Karpas-422 (cell line): ENCODE data around the gene SMIM41. TPM values are rescaled to one million over a fixed set of nuclear protein-coding genes. Genes with fewer than 3 reads are reported as not detected.

ENCODE experiments used
- DNase-seq: peaks from one replicate; pipeline ENCODE4 v3.0.0-alpha.2; 2015
- H2AFZ ChIP-seq: fragments of 200-600 bp; sonication (generic); 2 replicates; pipeline ENCODE4 v1.6.1; 2014; ENCODE audit warnings: antibody characterized with exemption, low read length, mixed read lengths
- H3K27ac ChIP-seq: fragments of 200-600 bp; sonication (generic); 2 replicates; pipeline ENCODE4 v1.5.1; 2014; ENCODE audit warnings: mild to moderate bottlenecking, low read length, moderate library complexity
- H3K27me3 ChIP-seq: fragments of 200-600 bp; sonication (generic); 2 replicates; pipeline ENCODE4 v1.6.1; 2014; ENCODE audit warnings: low read length, mixed read lengths
- H3K36me3 ChIP-seq: fragments of 200-600 bp; sonication (generic); 2 replicates; pipeline ENCODE4 v1.6.1; 2014; ENCODE audit warnings: low read length, mixed read lengths; ENCODE audit not compliant: insufficient read depth
- H3K4me1 ChIP-seq: fragments of 200-600 bp; sonication (generic); 2 replicates; pipeline ENCODE4 v1.6.1; 2014; ENCODE audit warnings: mild to moderate bottlenecking, low read length, mixed read lengths
- H3K4me2 ChIP-seq: fragments of 200-600 bp; sonication (generic); 2 replicates; pipeline ENCODE4 v1.6.1; 2014; ENCODE audit warnings: low read length, low read depth, mild to moderate bottlenecking; ENCODE audit not compliant: poor library complexity, severe bottlenecking
- H3K4me3 ChIP-seq: fragments of 200-600 bp; sonication (generic); 2 replicates; pipeline ENCODE4 v1.5.1; 2014; ENCODE audit warnings: mild to moderate bottlenecking, antibody characterized with exemption, low read length, mixed read lengths
- H3K79me2 ChIP-seq: fragments of 200-600 bp; sonication (generic); 2 replicates; pipeline ENCODE4 v1.6.1; 2014; ENCODE audit warnings: mild to moderate bottlenecking, low read length, mixed read lengths
- H3K9ac ChIP-seq: fragments of 200-600 bp; sonication (generic); 2 replicates; pipeline ENCODE4 v1.6.0; 2014; ENCODE audit warnings: low read length
- H3K9me2 ChIP-seq: fragments of 200-600 bp; sonication (generic), shearing (Covaris generic); replicated peaks from 2 replicates; pipeline ENCODE4 v1.6.0; 2014; ENCODE audit warnings: mild to moderate bottlenecking, low read length, moderate library complexity; ENCODE audit not compliant: insufficient read depth
- H3K9me3 ChIP-seq: fragments of 300-700, 200-600 bp; sonication (generic); 2 replicates; pipeline ENCODE4 v1.6.1; 2014; ENCODE audit warnings: low read length, mixed read lengths
- H4K20me1 ChIP-seq: fragments of 200-600 bp; sonication (generic); 2 replicates; pipeline ENCODE4 v1.6.1; 2014; ENCODE audit warnings: mild to moderate bottlenecking, antibody characterized with exemption, low read length, low read depth; ENCODE audit not compliant: insufficient read depth
- total RNA-seq: library from RNA; depleted of rRNA; stranded (reverse); fragments of >200 nt; shearing (Covaris generic); gene quantifications from 2 replicates; pipeline ENCODE4 v1.2.3, GENCODE V29; 2014; ENCODE audit warnings: low replicate concordance

Gene SMIM41
- total RNA-seq, 1 experiment from 2014 or later, result 0.75 TPM

GRCh38 chr12:52139579-52140062 lies 60.1 kb downstream of the SMIM41 start:
- Histone ChIP-seq H3K27ac (peak overlapping the region; percentile 46), H2AFZ (peak overlapping the region; percentile 68; the same call in 1 of the 2 replicates), H3K4me3 (no peak overlapping the region), H3K79me2 (no peaks in the 10 kb centered on the region), H3K4me1 (peaks cover 30% of the 10 kb centered on the region), H3K9me3 (no peaks in the 10 kb centered on the region), H3K27me3 (no peaks in the 10 kb centered on the region), H3K9ac (no peak overlapping the region), H3K4me2 (peak overlapping the region; percentile 58), H3K36me3 (no peaks in the 10 kb centered on the region), H4K20me1 (no peaks in the 10 kb centered on the region), H3K9me2 (no peaks in the 10 kb centered on the region)
- DNase-seq, result peak; percentile 85

GRCh38 chr12:52141306-52141705 lies 61.8 kb downstream of the SMIM41 start:
- no peak overlapping the region for H2AFZ ChIP-seq
- H3K79me2 ChIP-seq, result no peaks in the 10 kb centered on the region
- no peak overlapping the region for H3K4me2 ChIP-seq
- H3K9me3 ChIP-seq, result no peaks in the 10 kb centered on the region
- no peaks in the 10 kb centered on the region for H3K27me3 ChIP-seq
- peak; percentile 76 for DNase-seq
- no peak overlapping the region for H3K27ac ChIP-seq
- no peaks in the 10 kb centered on the region for H4K20me1 ChIP-seq
- peaks cover 30% of the 10 kb centered on the region for H3K4me1 ChIP-seq
- peak overlapping the region; percentile 42 for H3K9ac ChIP-seq
- no peaks in the 10 kb centered on the region for H3K36me3 ChIP-seq
- H3K4me3 ChIP-seq, result no peak overlapping the region
- H3K9me2 ChIP-seq, result no peaks in the 10 kb centered on the region

GRCh38 chr12:52141875-52142274 lies 62.4 kb downstream of the SMIM41 start:
- Histone ChIP-seq H3K27ac (no peak overlapping the region), H3K79me2 (no peaks in the 10 kb centered on the region), H2AFZ (no peak overlapping the region), H3K9me2 (no peaks in the 10 kb centered on the region), H3K36me3 (no peaks in the 10 kb centered on the region), H3K9me3 (no peaks in the 10 kb centered on the region), H3K27me3 (no peaks in the 10 kb centered on the region), H4K20me1 (no peaks in the 10 kb centered on the region), H3K9ac (no peak overlapping the region), H3K4me3 (no peak overlapping the region), H3K4me2 (no peak overlapping the region), H3K4me1 (peaks cover 30% of the 10 kb centered on the region)
- no peak for DNase-seq

GRCh38 chr12:52142431-52142830 lies 62.9 kb downstream of the SMIM41 start:
- Histone ChIP-seq H3K27ac (no peak overlapping the region), H2AFZ (no peak overlapping the region), H3K9me3 (no peaks in the 10 kb centered on the region), H3K4me1 (peaks cover 30% of the 10 kb centered on the region), H3K9me2 (no peaks in the 10 kb centered on the region), H3K79me2 (no peaks in the 10 kb centered on the region), H4K20me1 (no peaks in the 10 kb centered on the region), H3K36me3 (no peaks in the 10 kb centered on the region), H3K9ac (no peak overlapping the region), H3K27me3 (no peaks in the 10 kb centered on the region), H3K4me2 (no peak overlapping the region), H3K4me3 (no peak overlapping the region)
- no peak for DNase-seq

GRCh38 chr12:52144512-52145227 lies 65.2 kb downstream of the SMIM41 start:
- Histone ChIP-seq H3K4me1 (peaks cover 19% of the 10 kb centered on the region), H3K9me3 (no peaks in the 10 kb centered on the region), H3K79me2 (no peaks in the 10 kb centered on the region), H3K9me2 (no peaks in the 10 kb centered on the region), H3K36me3 (no peaks in the 10 kb centered on the region), H3K4me3 (no peak overlapping the region), H3K4me2 (no peak overlapping the region), H3K9ac (no peak overlapping the region), H2AFZ (no peak overlapping the region), H3K27me3 (no peaks in the 10 kb centered on the region), H3K27ac (no peak overlapping the region), H4K20me1 (no peaks in the 10 kb centered on the region)
- DNase-seq, result no peak

GRCh38 chr12:52145228-52146088 lies 66.0 kb downstream of the SMIM41 start:
- Histone ChIP-seq H3K4me3 (no peak overlapping the region), H3K9me2 (no peaks in the 10 kb centered on the region), H3K27ac (no peak overlapping the region), H2AFZ (no peak overlapping the region), H3K4me1 (peaks cover 11% of the 10 kb centered on the region), H3K27me3 (no peaks in the 10 kb centered on the region), H3K79me2 (no peaks in the 10 kb centered on the region), H3K9me3 (no peaks in the 10 kb centered on the region), H3K9ac (no peak overlapping the region), H3K36me3 (no peaks in the 10 kb centered on the region), H4K20me1 (no peaks in the 10 kb centered on the region), H3K4me2 (no peak overlapping the region)
- DNase-seq, result no peak

- H3K27ac ChIP-seq, result no peak overlapping the region
- H2AFZ ChIP-seq, result no peak overlapping the region
- no peak overlapping the region for H3K4me3 ChIP-seq
- H3K4me2 ChIP-seq, result no peak overlapping the region
- H3K9ac ChIP-seq, result no peak overlapping the region
- H3K9me3 ChIP-seq, result no peaks in the 10 kb centered on the region
- no peaks in the 10 kb centered on the region for H3K36me3 ChIP-seq
- H3K27me3 ChIP-seq, result no peaks in the 10 kb centered on the region
- no peaks in the 10 kb centered on the region for H3K9me2 ChIP-seq
- no peaks in the 10 kb centered on the region for H3K79me2 ChIP-seq
- peaks cover 3% of the 10 kb centered on the region for H3K4me1 ChIP-seq
- no peak for DNase-seq
- H4K20me1 ChIP-seq, result no peaks in the 10 kb centered on the region
Observed at GRCh38 chr12:52146089-52146821, 66.8 kb downstream of the SMIM41 start.
